ENCODE measurements around the gene SEMA3B. TPM values are rescaled to one million over a fixed set of nuclear protein-coding genes. Genes with fewer than 3 reads are reported as not detected.

SEMA3B gene
- total RNA-seq, 2 donors from 2014 or later, result 71.1 to 116 TPM

DNA sequence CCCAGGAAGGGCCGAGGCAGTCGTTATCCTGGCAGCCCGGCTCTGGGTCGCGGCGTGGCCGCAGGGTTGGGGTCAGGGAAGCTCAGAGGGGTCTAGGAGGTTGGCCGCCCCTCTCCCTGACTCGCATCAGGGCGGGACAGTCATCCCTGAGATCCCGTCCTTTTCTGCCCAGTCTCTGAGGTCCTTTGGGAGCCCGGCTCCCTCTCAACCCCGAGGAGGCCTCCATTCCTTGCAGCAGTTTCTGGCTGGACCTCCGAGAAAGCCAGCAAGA is 53.1 kb downstream of the SEMA3B start:
- no peak for DNase-seq
- ATAC-seq, result no peak
- peak overlapping the region in 1 of 2 donors; percentile 3 for H3K4me3 ChIP-seq
- peak overlapping the region; percentile 88 to 98 (median 96) for H3K27ac ChIP-seq
- peaks cover 0 to 5% of the 10 kb centered on the region in 2 donors for H3K36me3 ChIP-seq (replicated peaks in 1 of 2; ENCODE audit: insufficient read depth in 1 of 2, low read depth in 2 of 2)
- no peaks in the 10 kb centered on the region for H3K27me3 ChIP-seq
- 37 to 56% methylated on average over 6 to 14 of the region's 14 CpGs for WGBS, 2 donors
- TF ChIP-seq, protein P1, sequence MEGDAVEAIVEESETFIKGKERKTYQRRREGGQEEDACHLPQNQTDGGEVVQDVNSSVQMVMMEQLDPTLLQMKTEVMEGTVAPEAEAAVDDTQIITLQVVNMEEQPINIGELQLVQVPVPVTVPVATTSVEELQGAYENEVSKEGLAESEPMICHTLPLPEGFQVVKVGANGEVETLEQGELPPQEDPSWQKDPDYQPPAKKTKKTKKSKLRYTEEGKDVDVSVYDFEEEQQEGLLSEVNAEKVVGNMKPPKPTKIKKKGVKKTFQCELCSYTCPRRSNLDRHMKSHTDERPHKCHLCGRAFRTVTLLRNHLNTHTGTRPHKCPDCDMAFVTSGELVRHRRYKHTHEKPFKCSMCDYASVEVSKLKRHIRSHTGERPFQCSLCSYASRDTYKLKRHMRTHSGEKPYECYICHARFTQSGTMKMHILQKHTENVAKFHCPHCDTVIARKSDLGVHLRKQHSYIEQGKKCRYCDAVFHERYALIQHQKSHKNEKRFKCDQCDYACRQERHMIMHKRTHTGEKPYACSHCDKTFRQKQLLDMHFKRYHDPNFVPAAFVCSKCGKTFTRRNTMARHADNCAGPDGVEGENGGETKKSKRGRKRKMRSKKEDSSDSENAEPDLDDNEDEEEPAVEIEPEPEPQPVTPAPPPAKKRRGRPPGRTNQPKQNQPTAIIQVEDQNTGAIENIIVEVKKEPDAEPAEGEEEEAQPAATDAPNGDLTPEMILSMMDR (IDR thresholded peaks at IDR 0.05), result no peak
- peak in 1 of 3 donors; percentile 3 for TF ChIP-seq POLR2A (IDR thresholded peaks at IDR 0.05)
- H3K4me1 ChIP-seq, result peaks cover 72% of the 10 kb centered on the region
- H3K9me3 ChIP-seq, result no peaks in the 10 kb centered on the region
- intact Hi-C loops (cut with DNase I), result no loop called here

DNA sequence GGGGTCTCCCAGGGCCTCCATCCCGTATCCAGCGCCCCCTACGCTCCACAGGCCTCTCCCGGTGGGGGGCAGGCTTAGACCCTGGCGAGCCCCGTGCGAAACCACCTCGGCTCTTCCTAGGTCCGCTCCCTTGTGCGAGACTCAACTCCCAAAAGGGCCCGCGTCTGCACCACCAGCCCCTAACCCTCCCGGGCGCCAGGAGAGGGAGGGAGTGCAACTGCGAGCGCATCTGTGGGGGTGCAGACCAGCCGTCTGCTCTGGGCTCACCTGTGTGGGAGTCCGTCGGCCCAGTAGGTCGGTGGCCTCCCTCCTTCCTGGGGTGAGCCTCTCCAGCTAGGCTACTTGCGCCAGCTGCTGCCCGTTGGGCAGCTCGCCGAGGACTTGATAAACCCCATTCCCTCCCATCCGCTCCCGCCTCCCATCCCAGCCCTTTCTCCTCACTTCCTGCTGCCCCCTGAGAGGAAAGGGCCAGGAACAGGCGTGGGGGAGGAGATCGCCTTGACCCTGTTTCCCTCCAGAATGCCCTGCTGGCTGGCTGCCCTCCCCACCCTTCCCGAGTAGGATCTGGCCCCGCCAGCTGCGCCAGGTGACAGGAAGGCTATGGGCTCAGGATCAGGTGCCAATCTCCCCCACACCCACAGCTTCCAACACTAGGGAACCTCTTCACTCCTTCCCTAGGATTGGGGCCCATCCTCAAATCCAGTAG is 53.6 kb downstream of the SEMA3B start, which contains the start of gene HYAL2:
Gene HYAL2, minus strand, starts transcription at position 360 of the 706 bp plus-strand sequence. CDS start 2,256 bp downstream, outside the sequence.
- WGBS, 2 donors, result 21 to 35% methylated on average over 17 to 31 of the region's 31 CpGs
- DNase-seq, result peak in 3 of 4 donors; percentile 49 to 63 (median 61)
- TF ChIP-seq POLR2A (IDR thresholded peaks at IDR 0.05), result peak in 2 of 3 donors; percentile 24 to 36
- TF ChIP-seq, protein P1 (IDR thresholded peaks at IDR 0.05), result no peak

DNA sequence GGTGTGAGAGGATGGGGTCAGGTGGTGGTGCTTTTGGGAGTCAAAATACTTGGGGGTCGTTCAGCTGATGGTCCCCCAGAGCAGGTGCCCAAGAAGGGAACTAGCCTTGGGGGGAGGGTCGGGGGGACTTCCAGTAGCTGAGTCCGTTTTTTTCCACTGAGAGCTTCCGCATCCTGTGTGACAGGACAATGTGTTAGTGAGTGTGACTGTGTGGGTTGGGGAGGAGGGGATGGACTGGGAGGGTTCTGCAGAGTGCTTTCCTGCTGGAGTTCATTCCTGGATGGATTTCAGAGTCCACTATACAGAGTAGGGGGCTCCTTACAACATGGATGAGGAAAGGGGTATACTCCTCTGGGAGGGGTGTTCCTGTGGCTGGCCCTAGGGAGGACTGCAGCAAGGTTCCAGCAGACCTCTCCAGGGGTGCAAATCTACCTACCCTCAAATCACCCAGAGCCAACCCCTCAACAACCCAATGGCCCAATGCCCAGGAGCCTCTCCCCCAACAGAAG is 54.2 kb downstream of the SEMA3B start:
- Histone ChIP-seq H3K4me1 (peaks cover 68% of the 10 kb centered on the region), H3K4me3 (no peak overlapping the region), H3K27ac (peak overlapping the region; percentile 25 to 98 (median 96)), H3K9me3 (no peaks in the 10 kb centered on the region), H3K36me3 (replicated peaks in 1 of 2; ENCODE audit: insufficient read depth in 1 of 2, low read depth in 2 of 2) (peaks cover 0 to 2% of the 10 kb centered on the region in 2 donors), H3K27me3 (no peaks in the 10 kb centered on the region)
- 38 to 60% methylated on average over 4 of the region's 4 CpGs for WGBS, 2 donors
- no peak for TF ChIP-seq POLR2A (IDR thresholded peaks at IDR 0.05)
- TF ChIP-seq, protein P1 (IDR thresholded peaks at IDR 0.05), result no peak
- intact Hi-C loops (cut with DNase I), result no loop called here
- ATAC-seq, result no peak
- DNase-seq, result no peak

More for the DNA sequence above, 53.6 kb downstream of the SEMA3B start, which contains the start of gene HYAL2:
- no peaks in the 10 kb centered on the region for H3K9me3 ChIP-seq
- no peak for ATAC-seq
- H3K36me3 ChIP-seq (replicated peaks in 1 of 2; ENCODE audit: insufficient read depth in 1 of 2, low read depth in 2 of 2), result peaks cover 0 to 5% of the 10 kb centered on the region in 2 donors
- peak within 1 kb of the TSS; percentile 88 to 98 (median 96) for H3K27ac ChIP-seq
- H3K4me3 ChIP-seq, result peak within 1 kb of the TSS; percentile 3 to 62
- no peaks in the 10 kb centered on the region for H3K27me3 ChIP-seq
- intact Hi-C loops (cut with DNase I), result no loop called here
- H3K4me1 ChIP-seq, result peaks cover 72% of the 10 kb centered on the region

DNA sequence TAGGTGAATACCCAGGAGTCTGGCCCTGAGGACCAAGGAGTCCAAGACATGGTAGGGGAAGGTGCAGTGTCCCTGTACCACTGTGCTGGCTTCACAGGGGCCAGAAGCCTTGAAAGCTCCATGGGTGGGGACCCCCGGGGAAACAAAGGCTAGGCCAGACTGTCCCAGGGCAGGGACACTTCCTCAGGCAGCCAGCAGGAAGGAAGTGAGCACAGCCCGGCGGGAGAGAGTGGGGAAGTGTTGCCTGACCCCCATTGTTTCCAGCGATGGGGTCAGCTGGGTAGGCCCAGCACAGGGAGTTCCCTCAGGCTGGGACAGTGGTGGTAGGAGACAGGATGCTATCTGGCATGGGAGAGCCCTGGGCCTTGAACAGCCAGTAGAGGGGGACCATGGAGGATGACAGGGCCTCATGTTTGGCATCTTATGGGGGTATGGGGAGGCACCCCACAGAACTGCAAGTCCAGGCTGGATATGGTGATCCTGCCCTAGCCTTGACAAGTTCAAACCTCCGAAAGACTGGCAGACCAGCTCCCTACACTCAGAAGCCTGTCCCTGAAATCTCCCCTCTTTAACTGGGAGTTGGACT is 54.8 kb downstream of the SEMA3B start:
- peak overlapping the region; percentile 17 to 98 (median 70) for H3K27ac ChIP-seq
- WGBS, 2 donors, result 68 to 69% methylated on average over 4 to 5 of the region's 5 CpGs
- no peaks in the 10 kb centered on the region for H3K27me3 ChIP-seq
- no peaks in the 10 kb centered on the region for H3K9me3 ChIP-seq
- no peak overlapping the region for H3K4me3 ChIP-seq
- DNase-seq, result no peak
- peaks cover 65% of the 10 kb centered on the region for H3K4me1 ChIP-seq
- no peaks in the 10 kb centered on the region for H3K36me3 ChIP-seq (replicated peaks in 1 of 2; ENCODE audit: insufficient read depth in 1 of 2, low read depth in 2 of 2)
- no peak for ATAC-seq
- TF ChIP-seq, protein P1 (IDR thresholded peaks at IDR 0.05), result no peak
- TF ChIP-seq POLR2A (IDR thresholded peaks at IDR 0.05), result no peak
- intact Hi-C loops (cut with DNase I), result no loop called here
